ENCODE measurements around the gene HP1BP3.

DNA sequence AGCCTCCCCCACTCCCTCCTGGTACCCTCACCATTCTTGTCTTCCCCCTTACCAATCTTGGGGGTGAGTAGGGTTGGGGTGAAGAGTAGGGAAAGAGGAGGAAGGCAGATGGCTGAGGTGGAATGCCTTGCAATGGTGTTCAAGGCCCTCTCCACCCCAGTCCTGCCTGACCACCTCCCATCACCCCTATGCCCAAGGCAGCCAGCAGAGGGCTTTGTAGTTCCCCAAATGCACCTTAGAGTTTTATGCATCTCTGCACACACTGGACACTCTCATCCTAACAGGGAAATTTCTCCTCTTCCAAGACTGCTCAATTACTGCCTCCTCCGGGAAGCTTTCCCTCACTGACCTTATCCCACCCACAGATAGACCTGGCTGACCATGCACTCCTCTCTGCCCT is 84.7 kb downstream of the HP1BP3 start:
- TF ChIP-seq, protein P1, sequence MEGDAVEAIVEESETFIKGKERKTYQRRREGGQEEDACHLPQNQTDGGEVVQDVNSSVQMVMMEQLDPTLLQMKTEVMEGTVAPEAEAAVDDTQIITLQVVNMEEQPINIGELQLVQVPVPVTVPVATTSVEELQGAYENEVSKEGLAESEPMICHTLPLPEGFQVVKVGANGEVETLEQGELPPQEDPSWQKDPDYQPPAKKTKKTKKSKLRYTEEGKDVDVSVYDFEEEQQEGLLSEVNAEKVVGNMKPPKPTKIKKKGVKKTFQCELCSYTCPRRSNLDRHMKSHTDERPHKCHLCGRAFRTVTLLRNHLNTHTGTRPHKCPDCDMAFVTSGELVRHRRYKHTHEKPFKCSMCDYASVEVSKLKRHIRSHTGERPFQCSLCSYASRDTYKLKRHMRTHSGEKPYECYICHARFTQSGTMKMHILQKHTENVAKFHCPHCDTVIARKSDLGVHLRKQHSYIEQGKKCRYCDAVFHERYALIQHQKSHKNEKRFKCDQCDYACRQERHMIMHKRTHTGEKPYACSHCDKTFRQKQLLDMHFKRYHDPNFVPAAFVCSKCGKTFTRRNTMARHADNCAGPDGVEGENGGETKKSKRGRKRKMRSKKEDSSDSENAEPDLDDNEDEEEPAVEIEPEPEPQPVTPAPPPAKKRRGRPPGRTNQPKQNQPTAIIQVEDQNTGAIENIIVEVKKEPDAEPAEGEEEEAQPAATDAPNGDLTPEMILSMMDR (IDR thresholded peaks at IDR 0.05) = no peak
- TF ChIP-seq EP300 (IDR thresholded peaks at IDR 0.05) = no peak

Measured in upper lobe of left lung (tissue), 4 donors.